HL-60 (cell line): ENCODE results near the gene CHRNG.

Source experiments
- DNase-seq, 2 experiments: peaks; one replicate each; pipeline ENCODE4 v3.0.0-alpha.2; 2010 to 2020; ENCODE audit warnings: low read depth in 1 of 2, low spot score in 1 of 2
- H3K27ac ChIP-seq: fragments of 250-450 bp; sonication (Bioruptor Pico); replicated peaks from 2 replicates; pipeline ENCODE4 v1.5.1; 2020; ENCODE audit warnings: mild to moderate bottlenecking, moderate library complexity
- H3K27me3 ChIP-seq: fragments of 250-450 bp; sonication (Bioruptor Pico); 2 replicates; pipeline ENCODE4 v1.5.1; 2021; ENCODE audit warnings: mild to moderate bottlenecking, moderate library complexity; ENCODE audit not compliant: insufficient read depth, poor library complexity, severe bottlenecking
- H3K4me3 ChIP-seq: replicated peaks from 2 replicates; pipeline ENCODE4 v1.5.1; 2011; ENCODE audit warnings: mild to moderate bottlenecking, control low read depth, low read length; ENCODE audit not compliant: insufficient read depth
- CTCF ChIP-seq: IDR thresholded peaks from one replicate; pipeline ENCODE4 v1.5.1; 2011; ENCODE audit warnings: low read length, control low read depth, inconsistent platforms; ENCODE audit not compliant: insufficient read depth
- GABPA ChIP-seq: IDR thresholded peaks from 2 replicates; pipeline ENCODE4 v1.6.1; 2012; ENCODE audit warnings: low read depth
- POLR2AphosphoS5 ChIP-seq: IDR thresholded peaks from 2 replicates; pipeline ENCODE4 v1.6.1; 2012; ENCODE audit warnings: low read depth
- SPI1 ChIP-seq: IDR thresholded peaks from 2 replicates; pipeline ENCODE4 v1.6.1; 2012; ENCODE audit warnings: low read depth, mild to moderate bottlenecking, borderline replicate concordance
- TF ChIP-seq, protein P1 (sequence below): IDR thresholded peaks from 2 replicates; pipeline ENCODE4 v1.6.1; 2012; ENCODE audit warnings: low read depth; ENCODE audit not compliant: insufficient replicate concordance

The CHRNG gene

DNA sequence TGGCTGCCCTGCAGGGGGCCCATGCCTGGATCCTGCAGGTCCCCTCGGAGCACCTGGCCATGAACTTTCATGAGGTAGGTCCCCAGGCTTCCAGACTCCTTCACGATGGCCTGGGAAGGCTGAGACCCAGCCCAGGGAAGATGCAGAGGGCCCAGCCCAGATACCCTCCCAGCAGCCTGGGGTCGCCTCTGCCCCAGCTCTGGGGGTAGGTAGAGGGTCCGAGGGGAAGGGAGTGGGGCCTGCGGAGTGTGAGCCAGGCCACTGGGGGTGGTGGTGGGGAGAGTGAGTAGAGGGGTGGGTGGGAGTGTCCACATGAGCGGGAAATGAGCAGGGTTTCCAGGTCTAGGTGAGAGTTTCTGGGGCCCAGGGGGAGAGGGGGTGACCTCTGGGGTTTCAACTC is 14.7 kb upstream of the CHRNG start:
- peaks cover 25% of the 10 kb centered on the region for H3K27me3 ChIP-seq
- no peak overlapping the region for H3K27ac ChIP-seq
- no peak for DNase-seq
- no peak for TF ChIP-seq CTCF
- TF ChIP-seq POLR2AphosphoS5, result no peak
- no peak overlapping the region for H3K4me3 ChIP-seq

DNA sequence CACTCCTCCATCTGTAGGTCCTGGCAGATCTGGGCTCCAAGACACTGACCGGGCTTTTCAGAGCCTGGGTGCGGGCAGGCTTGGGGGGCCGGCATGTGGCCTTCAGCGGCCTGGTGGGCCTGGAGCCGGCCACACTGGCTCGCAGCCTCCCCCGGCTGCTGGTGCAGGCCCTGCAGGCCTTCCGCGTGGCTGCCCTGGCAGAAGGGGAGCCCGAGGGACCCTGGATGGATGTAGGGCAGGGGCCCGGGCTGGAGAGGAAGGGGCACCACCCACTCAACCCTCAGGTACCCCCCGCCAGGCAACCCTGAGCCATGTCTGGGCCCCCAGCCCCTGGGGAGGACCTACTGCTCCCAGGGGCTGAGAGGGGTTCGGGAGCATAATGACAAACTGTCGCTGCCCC is 14.3 kb upstream of the CHRNG start:
- H3K4me3 ChIP-seq, result no peak overlapping the region
- H3K27me3 ChIP-seq, result peaks cover 25% of the 10 kb centered on the region
- TF ChIP-seq, protein P1, sequence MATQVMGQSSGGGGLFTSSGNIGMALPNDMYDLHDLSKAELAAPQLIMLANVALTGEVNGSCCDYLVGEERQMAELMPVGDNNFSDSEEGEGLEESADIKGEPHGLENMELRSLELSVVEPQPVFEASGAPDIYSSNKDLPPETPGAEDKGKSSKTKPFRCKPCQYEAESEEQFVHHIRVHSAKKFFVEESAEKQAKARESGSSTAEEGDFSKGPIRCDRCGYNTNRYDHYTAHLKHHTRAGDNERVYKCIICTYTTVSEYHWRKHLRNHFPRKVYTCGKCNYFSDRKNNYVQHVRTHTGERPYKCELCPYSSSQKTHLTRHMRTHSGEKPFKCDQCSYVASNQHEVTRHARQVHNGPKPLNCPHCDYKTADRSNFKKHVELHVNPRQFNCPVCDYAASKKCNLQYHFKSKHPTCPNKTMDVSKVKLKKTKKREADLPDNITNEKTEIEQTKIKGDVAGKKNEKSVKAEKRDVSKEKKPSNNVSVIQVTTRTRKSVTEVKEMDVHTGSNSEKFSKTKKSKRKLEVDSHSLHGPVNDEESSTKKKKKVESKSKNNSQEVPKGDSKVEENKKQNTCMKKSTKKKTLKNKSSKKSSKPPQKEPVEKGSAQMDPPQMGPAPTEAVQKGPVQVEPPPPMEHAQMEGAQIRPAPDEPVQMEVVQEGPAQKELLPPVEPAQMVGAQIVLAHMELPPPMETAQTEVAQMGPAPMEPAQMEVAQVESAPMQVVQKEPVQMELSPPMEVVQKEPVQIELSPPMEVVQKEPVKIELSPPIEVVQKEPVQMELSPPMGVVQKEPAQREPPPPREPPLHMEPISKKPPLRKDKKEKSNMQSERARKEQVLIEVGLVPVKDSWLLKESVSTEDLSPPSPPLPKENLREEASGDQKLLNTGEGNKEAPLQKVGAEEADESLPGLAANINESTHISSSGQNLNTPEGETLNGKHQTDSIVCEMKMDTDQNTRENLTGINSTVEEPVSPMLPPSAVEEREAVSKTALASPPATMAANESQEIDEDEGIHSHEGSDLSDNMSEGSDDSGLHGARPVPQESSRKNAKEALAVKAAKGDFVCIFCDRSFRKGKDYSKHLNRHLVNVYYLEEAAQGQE, result no peak
- TF ChIP-seq CTCF, result no peak
- no peak for TF ChIP-seq GABPA
- no peak for TF ChIP-seq POLR2AphosphoS5
- no peak for DNase-seq
- no peak overlapping the region for H3K27ac ChIP-seq

DNA sequence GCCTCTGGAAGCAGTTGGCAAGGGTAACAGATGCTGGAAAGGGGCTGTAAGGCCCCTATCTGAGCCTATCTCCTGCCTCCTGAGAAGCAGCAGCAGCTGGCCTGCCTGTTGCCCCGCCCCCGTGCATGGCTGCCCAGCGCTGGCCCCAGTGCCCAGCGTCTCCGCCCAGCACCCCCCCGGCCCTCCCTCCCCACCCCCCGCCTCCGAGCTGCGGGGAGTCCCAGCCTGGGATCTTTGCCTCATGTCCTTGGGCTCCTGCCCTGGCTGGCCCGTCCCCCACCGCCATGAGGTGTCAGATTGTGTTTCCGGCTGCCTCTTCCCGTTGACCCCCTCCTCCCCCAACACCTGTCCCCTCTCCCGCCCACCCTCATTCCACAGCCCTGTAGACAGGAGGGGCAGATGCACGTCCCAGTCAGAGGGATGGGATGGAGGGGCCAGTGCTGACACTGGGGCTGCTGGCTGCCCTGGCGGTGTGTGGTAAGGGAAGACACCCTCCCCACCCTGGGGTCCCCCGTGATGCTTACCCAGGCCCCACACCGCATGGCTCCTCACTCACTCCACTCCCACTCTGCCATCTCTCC is 13.6 kb upstream of the CHRNG start, which contains the start of gene CHRND:
CHRND (plus strand) TSS at position 370 of the 581 bp plus-strand sequence; CDS start at position 426, 56 bp downstream.
- Histone ChIP-seq H3K4me3 (no peak within 1 kb of the TSS), H3K27me3 (peaks cover 25% of the 10 kb centered on the region), H3K27ac (no peak within 1 kb of the TSS)
- no peak for DNase-seq
- TF ChIP-seq POLR2AphosphoS5 (no peak), CTCF (no peak)

- DNase-seq, result no peak
- no peak overlapping the region for H3K4me3 ChIP-seq
- peaks cover 25% of the 10 kb centered on the region for H3K27me3 ChIP-seq
- H3K27ac ChIP-seq, result no peak overlapping the region
- TF ChIP-seq POLR2AphosphoS5 (no peak), GABPA (no peak), CTCF (no peak), SPI1 (no peak)
- TF ChIP-seq, protein P1, result no peak
Measured at GRCh38 chr2:232526372-232526941, 13.0 kb upstream of the CHRNG start.
